NCI-H748 (cell line): ENCODE data around the gene POLR2E.

Experiments
- DNase-seq: peaks from one replicate; lab custom pipeline; 2025; ENCODE audit not compliant: unreplicated experiment; lab: John Stamatoyannopoulos, UW

The POLR2E gene

DNA sequence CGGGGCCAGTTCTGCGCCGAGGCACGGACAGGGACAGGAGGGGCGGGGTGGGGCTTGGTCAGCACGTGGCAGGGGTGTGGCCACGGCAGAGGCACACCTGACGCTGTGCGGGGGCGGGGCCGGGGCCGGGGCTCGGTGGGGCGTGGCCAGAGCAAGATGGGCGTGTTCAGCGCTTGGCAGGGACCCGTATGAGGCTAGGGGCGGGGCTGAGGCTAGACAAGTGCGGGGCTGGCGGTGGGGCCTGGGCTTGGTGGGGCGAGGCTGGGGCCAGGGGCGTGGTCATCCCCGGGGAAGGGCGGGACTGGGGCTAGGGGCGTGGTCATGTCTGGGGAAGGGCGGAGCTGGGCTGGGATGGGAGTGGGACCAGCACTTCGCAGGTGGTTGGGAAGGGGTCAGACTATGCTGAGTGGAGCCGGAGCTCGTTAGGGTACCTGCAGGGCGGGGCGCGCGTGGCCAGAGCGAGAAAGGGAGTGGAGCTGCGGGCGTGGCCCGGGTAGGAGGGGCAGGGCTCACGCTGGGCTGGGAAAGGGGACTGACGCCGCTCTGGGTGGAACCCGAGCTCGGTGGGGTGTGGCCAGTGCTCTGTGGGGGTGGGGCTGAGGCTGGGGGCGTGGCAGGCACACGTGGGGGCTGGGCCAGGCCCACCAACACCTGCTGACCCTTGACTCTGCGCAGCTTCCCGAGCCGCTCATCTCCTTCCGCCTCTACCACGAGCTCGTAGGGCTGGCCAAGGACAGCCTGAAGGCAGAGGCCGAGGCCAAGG lies 12.8 kb downstream of the POLR2E start:
- DNase-seq = peak; percentile 95

DNA sequence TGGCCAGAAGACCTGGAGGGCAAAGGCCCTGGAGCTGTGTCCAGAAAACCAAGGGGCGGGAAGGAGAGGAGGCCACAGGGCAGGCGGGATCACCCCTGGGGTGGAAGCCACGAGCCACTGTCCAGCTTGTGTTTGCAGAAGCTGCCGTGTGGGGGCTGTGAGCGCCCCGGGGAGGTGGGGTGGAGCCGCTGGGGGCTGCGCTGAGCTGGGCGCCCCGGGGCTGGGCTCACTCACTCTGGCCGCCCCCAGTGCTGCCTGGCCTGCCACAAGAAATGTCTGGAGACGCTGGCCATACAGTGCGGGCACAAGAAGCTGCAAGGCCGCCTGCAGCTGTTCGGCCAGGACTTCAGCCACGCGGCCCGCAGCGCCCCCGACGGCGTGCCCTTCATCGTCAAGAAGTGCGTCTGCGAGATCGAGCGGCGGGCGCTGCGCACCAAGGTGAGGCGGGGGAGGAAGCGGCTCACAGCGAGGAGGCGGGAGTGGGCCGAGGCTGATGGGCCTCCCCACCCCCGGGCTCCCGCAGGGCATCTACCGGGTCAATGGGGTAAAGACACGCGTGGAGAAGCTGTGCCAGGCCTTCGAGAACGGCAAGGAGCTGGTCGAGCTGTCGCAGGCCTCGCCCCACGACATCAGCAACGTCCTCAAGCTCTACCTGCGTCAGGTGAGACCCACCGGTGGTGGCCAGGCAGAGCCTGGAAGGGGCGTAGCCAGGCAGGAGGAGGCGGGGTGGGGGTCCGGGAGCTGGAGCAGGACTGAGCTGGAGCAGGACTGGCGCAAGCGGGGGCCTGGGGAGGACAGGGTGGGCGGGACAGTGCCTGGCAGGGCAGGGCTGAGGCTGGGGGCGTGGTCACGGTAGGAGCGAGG lies 13.6 kb downstream of the POLR2E start:
- DNase-seq = peak; percentile 77

DNA sequence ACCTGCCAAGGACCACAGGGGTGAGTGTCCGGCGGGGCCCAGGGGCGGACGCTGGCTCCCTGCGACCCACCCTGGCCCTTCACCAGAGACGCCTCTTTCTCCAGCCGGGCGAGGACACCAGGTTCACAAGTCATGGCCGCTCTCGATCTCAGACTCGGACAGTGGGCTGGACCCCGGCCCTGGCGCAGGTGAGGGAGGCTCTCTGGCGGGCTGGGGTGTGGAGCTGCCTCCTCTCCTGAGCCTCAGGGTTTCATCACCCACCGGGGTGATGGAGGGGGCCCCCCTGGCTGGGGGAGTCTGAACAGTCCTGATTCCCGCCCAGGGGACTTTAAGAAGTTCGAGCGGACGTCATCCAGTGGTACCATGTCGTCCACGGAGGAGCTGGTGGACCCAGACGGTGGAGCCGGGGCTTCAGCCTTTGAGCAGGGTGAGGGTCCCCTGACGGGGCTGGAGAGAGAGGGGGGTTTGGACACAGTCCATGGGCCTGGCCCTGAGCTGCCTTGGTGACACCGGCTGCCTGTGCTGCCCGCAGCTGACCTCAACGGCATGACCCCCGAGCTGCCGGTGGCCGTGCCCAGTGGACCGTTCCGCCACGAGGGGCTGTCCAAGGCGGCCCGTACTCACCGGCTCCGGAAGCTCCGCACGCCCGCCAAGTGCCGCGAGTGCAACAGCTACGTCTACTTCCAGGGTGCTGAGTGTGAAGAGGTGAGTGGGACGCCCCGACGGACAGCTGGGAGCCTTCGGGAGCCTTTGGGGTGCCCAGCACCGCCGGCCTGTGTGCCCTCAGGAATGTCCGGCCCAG lies 14.6 kb downstream of the POLR2E start:
- no peak for DNase-seq

DNA sequence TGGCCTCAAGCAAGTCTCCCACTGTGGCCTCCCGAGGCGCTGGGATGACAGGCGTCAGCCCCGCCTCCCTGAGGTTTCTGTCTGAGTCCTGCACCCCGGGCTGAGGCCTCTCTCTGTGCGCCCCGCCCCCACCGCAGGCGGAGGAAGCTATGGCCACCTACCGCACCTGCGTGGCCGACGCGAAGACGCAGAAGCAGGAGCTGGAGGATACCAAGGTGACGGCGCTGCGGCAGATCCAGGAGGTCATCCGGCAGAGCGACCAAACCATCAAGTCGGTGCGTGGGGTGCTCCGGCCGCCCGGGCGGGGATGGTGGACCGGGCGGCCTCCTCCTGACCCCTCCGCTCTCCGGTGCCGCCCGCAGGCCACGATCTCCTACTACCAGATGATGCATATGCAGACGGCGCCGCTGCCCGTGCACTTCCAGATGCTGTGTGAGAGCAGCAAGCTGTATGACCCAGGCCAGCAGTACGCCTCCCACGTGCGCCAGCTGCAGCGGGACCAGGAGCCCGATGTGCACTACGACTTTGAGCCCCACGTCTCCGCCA lies 15.5 kb downstream of the POLR2E start:
- no peak for DNase-seq

DNA sequence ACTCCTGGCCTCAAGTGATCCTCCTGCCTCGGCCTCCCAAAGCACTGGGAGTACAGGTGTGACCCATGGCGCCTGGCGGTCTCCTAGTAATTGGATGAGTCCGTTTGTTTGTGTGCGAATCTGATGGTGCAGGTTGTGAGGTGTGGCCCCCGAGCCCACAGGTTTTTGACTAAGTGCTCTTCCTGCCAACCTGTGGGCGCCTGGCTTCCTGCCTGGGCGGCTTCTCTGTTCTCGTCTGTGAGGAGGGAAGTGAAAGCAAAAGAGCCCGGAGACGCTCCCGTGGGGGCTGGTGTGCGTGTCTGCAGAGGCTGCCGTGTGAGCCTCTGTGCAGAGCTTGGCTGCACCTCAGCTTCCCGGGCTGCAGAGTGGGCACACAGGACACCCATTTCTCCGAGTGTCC lies 18.2 kb downstream of the POLR2E start:
- peak; percentile 16 for DNase-seq

DNA sequence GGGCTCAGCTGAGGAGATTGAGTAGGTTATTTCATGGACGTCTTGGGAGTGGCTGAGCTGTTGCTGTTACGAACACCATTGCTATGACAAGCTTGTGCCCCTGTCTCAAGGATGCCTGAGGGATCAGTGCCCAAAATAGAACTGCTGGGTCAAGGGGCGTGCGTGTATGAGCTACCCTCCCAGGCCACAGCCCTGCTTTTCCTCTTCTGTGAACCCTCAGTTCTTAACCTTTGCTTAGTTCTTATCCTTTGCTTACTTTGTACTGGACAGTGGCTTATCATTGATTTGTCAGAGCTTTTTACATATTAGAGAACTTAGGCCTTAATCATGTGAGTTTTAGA lies 19.2 kb downstream of the POLR2E start:
- DNase-seq = no peak

DNA sequence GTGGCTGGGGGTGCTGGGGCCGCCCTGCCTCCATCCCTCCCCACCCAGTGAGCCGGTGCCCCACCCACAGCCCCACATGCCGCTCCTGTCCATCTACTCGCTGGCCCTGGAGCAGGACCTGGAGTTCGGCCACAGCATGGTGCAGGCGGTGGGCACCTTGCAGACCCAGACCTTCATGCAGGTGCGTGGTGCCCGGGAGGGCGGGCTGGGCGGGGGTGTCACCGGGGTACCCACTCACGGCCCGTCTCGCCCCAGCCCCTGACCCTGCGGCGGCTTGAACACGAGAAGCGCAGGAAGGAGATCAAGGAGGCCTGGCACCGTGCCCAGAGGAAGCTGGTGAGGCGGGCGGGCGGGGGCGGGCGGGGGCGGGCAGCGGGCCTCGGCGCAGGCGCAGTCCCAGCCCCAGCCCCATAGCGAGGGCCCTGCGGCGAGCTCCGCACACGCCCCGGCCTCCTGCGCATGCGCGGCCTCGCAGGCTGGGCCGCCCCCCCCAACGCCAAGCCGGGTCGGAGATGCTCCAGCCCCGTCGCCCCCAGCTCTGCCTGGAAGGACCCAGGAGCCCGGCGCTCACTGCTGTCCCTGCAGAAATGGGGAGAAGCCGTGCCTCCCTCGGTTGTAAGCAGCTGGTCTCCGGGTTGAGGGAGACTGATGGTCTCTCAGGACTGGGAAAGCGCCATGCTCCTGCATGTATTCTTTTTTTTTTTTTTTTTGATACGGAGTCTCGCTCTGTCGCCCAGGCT lies 20.5 kb downstream of the POLR2E start:
- peak; percentile 85 for DNase-seq

DNA sequence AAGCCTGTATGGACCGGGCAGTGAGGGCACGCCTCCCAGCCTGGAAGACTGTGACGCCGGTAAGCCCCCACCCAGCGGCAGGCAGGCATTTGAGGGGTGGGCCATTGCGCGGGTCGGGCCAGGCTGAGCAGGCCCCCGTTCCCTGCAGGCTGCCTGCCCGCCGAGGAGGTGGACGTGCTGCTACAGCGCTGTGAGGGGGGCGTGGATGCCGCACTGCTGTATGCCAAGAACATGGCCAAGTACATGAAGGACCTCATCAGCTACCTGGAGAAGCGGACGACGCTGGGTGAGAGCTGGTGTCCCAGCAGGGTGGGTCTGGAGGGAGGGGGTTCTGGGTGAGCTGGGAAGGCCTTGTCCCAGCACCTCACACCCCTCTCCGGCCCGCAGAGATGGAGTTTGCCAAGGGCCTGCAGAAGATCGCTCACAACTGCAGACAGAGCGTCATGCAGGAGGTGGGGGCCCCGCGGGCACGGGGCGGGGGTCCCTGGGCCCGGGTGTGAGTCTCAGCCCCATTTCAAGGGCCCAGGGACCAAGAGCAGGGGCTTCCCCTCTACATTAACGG lies 21.1 kb downstream of the POLR2E start:
- no peak for DNase-seq

DNA sequence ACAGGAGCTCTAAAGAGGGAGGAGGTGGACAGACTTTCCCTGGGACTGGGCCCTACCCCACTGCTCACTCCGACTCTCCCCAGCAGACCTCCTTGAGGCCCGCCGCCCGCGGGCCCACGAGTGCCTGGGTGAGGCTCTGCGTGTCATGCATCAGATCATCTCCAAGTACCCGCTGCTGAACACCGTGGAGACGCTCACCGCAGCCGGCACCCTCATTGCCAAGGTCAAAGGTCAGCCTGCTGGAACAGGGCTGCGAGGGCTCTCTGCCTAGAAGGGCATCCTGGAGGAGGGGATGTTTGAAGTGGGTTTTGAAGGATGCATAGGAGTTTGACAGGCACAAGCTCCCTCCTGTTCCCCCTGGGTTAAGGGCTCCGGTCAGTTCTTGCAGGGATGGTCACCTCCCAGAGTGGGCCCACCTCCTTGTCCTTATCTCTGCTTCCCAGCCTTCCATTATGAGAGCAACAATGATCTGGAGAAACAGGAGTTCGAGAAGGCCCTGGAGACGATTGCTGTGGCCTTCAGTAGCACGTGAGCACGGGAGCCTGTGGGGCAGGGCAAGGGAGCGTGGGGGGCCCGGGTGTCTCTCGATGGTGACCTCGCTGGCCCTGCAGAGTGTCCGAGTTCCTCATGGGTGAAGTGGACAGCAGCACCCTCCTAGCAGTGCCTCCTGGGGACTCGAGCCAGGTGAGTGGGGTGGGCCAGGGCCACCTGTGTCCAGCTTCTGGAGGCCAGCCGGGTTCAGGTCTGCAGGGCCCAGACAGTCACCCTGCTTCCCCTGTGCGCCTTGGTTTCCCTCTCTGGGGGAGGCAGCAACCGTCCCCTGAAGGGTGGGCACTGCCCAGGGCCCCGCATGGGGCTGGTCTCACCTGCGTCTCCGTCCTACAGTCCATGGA lies 21.9 kb downstream of the POLR2E start:
- no peak for DNase-seq

DNA sequence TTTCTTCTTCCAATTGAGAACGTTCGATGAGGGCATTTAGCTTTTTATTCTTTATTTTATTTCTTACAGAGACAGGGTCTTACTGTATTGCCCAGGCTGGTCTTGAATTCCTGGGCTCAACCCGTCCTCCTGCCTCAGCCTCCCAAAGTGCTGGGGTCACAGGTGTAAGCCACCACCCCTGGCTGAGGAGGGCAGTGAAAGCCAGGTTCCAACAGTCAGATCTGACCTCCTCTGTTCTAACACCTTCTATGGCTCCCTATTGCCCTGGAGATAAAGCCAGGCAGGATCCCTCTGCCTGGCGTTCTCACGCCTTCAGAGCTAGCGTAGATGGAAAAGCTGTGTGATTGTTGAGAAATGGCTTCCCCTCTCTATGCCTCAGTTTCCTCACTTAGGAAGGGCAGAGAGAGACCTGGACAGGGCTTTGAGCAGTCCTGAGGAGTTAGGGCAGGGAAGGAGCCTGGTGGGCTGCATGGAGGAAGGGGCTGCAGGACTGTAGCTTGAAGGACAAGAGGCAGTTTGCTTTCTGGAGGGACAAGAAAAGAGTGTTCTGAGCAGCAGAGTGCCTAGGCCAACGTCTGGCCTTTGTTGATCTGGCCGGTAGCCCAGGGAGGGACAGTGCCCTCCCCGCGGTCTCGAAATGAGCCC lies 22.7 kb downstream of the POLR2E start:
- DNase-seq = no peak

DNA sequence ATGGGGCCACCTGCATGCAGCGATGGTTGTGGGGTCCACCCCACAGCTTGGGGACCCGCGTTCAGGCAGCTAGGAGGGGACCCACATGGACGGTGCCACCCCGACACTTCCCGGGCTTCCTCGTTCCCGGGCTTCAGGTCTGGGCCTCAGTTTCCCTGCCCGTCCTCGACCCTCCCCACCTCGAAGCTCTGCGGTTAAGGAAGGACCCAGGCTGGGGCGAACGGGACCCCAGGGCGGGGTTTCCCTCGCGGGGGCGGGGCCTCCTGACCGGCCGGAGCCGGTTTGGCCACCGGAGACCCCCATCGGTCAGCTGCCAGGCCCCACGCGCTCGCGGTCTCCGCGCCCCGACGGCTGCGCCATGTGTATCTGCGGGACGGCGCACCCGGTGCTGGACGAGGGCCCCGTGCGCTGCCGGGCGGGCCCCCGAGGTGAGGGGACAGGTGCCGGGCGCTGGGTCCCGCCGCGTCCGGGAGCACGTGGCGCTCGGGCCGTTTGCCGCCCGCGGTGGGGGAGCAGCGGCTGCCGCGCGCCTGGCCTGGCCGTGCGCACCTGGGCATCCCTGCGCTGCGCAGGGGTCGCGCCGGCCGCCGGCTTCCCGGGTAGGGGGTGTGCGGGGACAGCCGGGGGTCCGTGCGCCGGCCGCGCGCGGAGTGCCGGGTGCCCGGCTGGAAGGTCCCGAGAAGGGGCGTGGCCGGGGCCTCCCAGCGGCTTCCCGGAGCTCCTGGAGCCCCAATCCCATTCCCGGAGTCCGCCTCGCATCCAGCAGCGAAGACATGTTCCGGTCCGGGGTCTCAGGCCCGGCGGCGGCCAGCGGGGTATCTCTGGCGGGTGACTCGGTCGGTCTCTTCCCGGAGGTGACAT lies 24.0 kb downstream of the POLR2E start:
- peak; percentile 38 for DNase-seq

DNA sequence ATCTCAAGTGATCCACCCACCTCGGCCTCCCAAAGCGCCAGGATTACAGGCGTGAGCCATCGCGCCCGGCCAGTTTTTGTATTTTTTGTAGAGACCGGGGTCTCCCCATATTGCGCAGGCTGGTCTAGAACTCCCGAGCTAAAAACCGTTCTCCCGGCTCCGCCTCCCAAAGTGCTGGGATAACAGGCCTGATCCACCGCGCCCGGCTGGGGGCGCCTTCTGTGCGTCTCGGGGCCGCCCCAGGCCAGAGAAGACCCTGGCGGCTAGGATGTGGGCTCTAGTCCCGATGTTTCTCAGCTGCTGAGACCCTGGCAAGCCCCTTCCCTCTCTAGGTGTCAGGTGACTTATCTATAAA lies 24.6 kb downstream of the POLR2E start:
- DNase-seq = peak; percentile 18

DNA sequence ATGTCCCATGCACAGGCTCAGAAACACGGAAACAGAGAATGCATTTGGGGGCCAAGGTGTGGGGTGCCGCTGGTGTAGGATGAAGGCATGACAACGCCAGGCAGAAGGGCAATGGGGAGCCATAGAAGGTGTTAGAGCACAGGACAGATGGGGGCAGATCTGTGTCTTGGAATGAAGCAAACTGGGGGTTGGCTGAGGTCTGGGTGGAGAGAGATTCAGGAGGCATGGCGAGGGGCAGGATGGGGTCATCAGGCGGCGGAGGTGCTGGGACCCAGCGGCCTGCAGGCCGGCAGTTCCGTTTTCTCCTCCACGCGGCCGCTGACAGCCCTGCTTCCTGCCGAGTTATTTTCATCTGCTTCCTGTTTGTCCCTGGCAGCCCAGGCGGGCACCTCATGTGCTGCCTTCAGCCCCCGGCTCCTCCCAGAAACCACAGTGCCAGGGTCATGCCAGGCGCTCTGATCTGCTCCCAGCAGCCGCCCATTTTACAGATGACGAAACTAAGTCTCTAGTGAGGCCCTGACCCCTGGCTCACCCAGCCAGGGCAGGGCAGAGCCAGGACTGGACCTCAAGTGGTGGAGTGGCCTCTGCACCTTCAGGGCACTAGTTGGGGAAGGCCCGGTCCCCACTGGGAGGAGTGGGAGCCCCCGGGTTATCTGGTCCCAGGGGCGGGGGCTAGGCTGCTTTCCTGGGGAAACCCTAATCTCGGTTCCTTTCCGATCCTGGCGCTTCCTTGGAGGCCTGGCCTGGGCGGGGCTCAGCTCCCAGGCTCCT lies 26.0 kb downstream of the POLR2E start:
- no peak for DNase-seq

DNA sequence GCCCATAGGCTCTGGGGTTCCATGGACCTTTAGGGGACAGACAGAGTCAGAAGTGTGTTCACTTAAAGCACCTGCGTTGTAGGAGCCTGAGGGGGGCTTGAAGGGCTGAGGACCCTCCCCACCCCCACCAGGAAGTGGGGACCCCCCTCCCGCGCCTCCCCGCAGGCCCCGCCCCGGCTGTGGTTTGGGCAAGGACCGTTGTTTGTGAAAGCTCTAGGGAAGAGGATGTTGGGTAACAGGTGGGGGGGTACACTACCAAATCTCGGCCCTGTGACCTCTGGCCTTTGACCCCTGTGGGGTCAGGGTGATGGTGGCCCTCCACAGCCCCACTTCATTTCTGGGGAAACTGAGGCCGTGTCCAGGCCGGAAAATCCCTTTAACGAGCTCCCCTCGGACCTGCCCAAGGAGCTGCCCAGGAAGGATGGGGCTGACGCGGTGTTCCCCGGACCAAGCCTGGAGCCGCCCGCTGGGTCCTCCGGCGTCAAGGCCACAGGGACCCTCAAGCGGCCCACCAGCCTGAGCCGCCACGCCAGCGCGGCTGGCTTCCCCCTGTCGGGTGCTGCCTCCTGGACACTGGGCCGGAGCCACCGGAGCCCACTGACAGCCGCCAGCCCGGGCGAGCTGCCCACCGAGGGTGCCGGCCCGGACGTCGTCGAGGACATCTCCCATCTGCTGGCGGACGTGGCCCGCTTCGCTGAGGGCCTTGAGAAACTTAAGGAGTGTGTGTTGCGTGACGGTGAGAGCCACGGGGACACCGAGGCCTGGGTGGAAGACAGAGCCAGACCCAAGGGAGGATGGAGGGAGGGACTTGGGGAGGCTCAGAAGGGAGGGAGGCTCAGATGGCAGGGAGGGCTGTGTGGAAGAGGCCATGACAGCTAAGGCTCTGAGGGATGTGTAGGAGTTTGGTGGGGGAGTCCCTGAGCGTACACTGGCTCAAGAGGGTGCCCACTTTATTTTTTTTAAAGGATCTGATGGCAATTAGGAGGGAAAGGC lies 26.9 kb downstream of the POLR2E start:
- DNase-seq = no peak

DNA sequence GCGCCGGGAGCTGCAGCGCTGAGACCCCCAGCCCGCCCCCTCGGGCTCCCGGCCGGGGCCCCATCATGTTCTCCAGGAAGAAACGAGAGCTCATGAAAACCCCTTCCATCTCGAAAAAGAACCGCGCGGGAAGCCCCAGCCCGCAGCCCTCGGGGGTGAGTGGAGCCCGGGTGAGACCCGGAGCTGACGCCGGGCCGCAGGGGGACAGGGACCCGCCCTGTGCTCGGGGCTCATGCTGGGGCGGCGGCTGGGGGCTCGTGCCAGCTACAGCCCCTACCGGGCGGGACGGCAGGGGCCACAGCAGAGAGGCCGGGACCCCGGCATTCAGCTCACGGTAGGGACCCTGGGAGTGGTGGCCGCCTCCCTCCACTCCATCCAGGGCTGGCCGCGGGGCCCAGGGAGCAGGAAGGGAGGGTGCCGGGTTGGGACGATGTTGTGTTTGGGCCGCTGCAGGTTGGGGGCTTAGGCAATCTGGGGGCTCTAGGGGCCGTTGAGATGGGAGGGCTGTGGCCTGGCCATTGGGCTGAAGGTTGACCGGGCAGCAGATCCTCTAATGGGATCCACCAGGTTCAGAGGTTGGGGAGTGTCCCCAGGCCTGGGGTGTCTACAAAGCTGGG lies 27.7 kb downstream of the POLR2E start:
- no peak for DNase-seq
